UCSD-AML1 (cell line): ENCODE data around the gene ELP6.
"Not testable (repeated sequence)": the region's sequence is repeated elsewhere in the genome, so short reads cannot be mapped to it uniquely, and the experiment has no call there.

ENCODE experiments used
- DNase-seq: peaks from one replicate; lab custom pipeline; 2025; ENCODE audit not compliant: unreplicated experiment; lab: John Stamatoyannopoulos, UW

ELP6 gene

DNA sequence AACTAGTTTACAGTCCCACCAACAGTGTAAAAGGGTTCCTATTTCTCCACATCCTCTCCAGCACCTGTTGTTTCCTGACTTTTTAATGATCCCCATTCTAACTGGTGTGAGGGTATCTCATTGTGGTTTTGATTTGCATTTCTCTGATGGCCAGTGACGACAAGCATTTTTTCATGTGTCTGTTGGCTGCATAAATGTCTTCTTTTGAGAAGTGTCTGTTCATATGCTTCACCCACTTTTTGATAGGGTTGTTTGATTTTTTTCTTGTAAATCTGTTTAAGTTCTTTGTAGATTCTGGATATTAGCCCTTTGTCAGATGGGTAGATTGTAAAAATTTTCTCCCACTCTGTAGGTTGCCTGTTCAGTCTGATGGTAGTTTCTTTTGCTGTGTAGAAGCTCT, 45.2 kb downstream of the ELP6 start:
- not testable (repeated sequence) for DNase-seq

DNA sequence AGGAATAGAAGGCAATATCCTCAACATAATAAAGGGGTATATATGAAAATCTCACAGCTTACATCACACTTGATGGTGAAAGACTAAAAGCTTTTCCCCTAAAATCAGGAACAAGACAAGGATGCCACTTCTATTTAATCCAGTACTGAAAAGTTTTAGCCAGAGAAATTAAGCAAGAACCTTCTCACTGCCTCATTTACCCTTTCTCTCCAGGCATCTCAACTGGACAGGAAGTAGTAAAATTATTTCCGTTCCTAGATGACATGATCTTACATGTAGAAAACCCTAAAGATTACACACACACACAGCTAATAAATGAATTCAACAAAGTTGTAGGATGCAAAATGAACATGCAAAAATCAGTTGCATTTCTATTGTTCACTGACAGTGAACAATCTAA, 48.9 kb downstream of the ELP6 start:
- no peak for DNase-seq

DNA sequence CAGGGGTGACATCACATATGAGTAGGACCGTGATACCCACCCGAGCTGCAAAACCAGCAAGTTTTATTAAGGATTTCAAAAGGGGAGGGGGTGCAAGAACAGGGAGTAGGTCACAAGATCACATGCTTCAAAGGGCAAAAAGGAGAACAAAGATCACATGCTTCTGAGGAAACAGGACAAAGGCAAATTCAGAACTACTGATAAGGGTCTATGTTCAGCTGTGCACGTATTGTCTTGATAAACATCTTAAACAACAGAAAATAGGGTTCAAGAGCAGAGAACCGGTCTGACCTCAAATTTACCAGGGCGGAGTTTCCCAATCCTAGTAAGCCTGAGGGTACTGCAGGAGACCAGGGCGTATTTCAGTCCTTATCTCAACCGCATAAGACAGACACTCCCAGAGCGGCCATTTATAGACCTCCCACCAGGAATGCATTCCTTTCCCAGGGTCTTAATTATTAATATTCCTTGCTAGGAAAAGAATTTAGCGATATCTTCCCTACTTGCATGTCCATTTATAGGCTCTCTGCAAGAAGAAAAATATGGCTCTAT, 53.9 kb downstream of the ELP6 start:
- DNase-seq: not testable (repeated sequence)

DNA sequence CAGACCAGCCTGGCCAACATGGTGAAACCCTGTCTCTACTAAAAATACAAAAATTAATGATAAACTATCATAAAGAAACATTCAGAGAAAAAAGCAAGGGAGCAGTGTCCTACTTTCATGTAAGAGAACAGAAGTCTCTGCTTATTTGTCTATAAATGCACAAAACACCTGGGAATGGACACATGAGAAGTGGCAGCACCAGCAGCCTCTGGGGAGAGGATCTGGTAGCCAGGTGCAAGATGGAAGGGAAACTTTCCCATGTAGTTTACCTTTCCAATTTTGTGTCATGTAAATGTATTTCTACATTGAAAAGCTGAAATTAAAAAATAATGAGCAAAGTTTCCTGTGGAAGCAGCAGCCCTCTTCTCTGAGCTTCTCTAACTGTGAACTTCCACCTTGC, 56.5 kb downstream of the ELP6 start:
- DNase-seq: no peak

DNA sequence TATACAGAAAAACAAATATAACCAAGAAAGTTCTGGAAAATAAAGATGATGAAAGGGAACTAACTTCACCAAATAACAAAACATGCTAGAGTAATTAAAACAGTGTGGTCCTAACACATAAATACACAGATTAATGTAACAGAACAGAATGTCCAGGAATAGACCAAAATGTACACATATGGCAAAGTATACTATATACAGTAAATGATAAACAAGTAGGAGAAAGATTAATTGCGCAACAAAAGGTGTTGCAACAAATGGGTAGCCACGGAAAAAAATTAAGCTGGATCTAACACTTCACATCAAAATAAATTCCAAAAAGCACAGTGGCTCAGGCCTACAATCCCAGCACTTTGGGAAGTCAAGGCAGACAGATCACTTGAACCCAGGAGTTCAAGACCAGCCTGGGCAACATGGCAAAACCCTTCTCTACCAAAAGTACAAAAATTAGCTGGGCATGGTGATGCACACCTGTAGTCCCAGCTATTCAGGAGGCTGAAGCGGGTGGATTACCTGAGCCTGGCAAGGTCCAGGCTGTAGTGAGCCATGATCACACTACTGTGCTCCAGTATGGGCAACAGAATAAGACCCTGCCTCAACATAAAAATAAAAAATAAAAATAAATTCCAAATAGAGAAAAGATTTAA, 57.6 kb downstream of the ELP6 start:
- DNase-seq: no peak

DNA sequence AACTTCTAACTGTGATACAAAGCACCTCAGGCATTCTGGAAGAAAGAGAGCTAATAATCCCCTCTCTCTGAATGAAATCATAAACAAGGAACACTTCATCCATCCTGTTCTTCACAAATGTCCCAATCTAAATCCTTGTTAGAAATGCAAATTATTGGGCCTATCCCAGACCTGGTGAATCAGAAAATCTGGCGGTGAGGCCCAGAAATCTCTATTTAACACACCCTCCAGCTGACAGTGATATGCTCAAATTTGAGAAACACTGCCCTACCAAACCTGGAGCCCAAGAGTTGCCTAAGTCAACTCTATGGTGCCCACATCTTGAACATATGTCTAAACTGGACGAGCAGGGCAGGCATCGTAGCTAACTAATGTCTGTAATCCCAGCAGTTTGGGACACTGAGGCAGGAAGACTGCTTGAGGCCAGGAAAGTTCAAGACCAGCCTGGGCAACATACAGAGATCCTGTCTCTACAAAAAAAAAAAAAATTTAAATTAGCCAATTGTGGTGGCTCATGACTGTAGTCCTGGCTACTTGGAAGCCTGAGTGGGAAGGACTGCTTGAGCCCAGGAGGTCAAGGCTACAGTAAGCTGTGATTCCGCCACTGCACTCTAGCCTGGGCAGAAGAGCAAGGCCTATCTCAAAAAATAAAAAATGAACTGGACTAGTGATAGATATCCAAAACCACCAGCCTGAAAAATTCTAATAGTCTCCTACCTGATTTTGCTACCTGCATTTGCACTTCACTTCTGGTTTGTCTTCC, 60.9 kb downstream of the ELP6 start:
- DNase-seq: no peak
